GM19193 (cell line): Measurements from ENCODE around the gene B4GALT5.

Experiments used
- POLR2A ChIP-seq: IDR thresholded peaks from 4 replicates; pipeline ENCODE4 v1.6.1; 2011; ENCODE audit not compliant: insufficient read depth, insufficient read length; ENCODE audit errors: extremely low read depth

B4GALT5 gene

DNA sequence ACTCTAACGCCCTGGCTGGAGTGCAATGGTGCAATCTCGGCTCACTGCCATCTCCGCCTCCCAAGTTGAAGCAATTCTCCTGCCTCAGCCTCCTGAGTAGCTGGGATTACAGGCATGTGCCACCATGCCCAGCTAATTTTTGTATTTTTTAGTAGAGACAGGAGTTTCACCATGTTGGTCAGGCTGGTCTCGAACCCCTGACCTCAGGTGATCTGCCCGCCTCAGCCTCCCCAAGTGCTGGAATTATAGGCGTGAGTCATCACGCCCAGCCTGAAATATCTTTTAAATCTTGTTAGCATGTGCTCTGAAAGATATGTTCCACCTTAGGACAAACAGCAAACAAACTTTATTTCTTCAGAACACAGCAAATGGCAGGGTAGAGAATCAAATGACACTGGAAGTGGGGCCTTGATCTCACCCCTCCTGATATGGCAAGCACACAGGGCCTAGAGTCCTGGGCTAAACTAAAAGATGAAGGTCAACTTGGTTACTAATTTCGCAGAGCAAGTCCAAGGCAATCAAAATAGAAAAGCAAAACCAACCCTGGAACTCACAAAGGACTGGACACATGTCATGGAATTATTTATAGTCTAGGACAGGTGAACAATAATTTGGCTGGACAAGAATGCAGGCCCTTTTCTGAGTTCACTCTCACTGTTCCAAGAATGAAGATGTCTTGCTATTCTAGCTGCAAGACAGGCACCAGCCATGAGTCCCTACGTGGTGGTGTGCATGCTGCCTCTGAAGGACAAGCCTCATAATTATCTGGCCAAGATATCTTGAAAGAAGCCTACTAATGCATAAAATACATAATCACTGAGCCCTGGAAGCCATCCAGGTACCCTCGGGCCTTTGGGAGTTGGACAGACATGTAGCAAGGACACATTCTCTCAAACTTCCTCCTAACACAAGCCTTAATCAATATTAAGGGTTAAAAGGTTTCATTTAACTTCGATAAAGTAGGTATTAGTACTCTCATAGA is 35.6 kb downstream of the B4GALT5 start:
- no peak for TF ChIP-seq POLR2A

GRCh38 chr20:49676581-49677291 is 36.9 kb downstream of the B4GALT5 start:
- peak; percentile 16 for TF ChIP-seq POLR2A

- no peak for TF ChIP-seq POLR2A
Measured at GRCh38 chr20:49675368-49676151, 38.1 kb downstream of the B4GALT5 start.

DNA sequence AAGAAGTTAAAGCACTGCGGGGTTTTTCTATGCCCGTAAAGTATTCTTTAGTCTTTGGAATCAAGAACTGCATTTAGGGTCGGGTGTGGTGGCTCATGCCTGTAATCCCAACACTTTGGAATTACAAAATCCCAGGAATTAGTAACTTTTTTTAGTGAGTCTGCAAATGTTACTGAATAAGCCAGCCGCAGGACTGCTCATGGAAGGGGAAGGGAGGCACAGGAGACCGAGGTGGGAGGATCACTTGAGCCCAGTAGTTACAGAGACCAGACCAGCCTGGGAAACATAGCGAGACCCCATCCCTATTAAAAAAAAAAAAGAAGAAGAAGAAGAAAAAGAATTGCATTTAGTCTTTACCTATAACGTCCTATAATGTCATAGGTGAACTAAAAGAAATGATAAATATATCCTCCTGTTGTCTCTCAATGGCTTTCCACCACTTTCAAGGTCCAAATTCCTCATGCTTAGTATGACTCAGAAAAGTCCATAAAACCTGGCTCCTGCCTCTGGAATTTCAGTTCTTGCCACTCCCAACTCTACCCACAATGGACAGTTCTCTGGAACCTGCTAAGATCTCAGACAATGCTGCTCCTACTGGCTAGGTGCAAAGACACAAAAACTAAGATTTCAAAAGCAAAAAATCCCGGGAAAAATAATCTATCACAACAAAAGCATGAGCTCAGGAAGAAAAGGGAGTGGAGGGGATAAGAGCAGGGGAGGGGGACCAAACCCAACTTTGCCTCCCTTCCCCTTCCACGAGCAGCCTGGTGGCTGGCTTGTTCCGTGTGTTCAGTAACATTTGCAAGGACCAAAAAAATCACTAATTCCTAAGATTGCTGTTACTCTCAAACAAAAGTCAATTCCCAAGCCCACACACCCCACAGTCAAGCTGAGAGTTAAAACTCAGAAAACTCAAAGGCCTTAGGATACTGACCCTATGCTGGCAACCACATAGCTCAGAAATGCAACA is 39.0 kb downstream of the B4GALT5 start:
- TF ChIP-seq POLR2A, result no peak

DNA sequence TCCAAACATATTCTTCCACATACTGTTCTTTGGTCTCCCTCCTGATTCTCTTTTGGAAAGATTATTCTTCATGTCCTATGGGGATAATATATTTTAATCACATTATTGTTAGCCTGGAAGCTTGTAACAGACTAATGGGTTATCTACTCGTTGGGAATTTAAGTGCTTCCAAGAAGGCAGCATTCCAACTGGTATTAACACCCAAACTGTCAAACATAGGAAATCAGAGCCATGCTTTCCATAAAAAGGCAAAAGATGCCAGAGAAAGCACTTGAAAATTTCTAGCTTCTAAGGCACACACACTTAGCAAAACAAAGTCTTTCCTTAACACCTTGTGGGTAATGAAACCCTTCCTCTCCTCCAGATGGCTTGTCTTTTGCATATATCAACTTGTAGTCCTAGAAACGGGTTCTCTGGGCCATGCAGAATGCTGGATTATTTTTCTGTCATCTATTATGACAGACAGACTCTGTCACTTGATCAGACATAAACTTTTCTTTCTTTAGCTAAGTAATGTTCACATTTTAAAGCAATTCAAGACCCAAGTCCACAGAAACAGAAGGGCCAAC is 41.5 kb downstream of the B4GALT5 start:
- no peak for TF ChIP-seq POLR2A

- TF ChIP-seq POLR2A, result no peak
Measured at GRCh38 chr20:49671433-49671832, 42.2 kb downstream of the B4GALT5 start.

GRCh38 chr20:49669601-49670189 is 44.0 kb downstream of the B4GALT5 start:
- TF ChIP-seq POLR2A, result no peak

GRCh38 chr20:49668181-49668877 is 45.3 kb downstream of the B4GALT5 start:
- peak; percentile 58 for TF ChIP-seq POLR2A

GRCh38 chr20:49666911-49667310 is 46.8 kb downstream of the B4GALT5 start:
- TF ChIP-seq POLR2A, result no peak

- TF ChIP-seq POLR2A, result no peak
Measured at GRCh38 chr20:49665796-49666195, 47.9 kb downstream of the B4GALT5 start.

GRCh38 chr20:49664612-49665313 is 48.9 kb downstream of the B4GALT5 start:
- no peak for TF ChIP-seq POLR2A

DNA sequence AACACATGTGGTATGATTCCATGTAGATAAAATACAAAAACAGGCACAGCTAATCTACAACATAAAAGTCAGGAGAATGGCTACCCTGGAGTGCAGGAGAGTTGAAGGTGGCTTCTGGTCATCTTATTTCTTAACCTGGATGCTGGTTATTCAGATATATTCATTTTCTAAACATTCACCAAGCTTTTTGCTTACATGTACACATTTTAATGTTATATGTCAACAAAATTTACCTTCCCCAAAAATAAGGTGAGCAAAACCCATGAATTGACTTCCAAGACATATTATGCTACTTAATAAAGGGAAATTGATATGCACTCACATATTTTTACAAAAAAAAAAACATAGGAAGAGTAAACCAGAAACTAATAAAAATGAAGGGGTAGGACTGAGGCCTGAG is 50.6 kb downstream of the B4GALT5 start:
- TF ChIP-seq POLR2A, result no peak

GRCh38 chr20:49661560-49662329 is 51.9 kb downstream of the B4GALT5 start:
- TF ChIP-seq POLR2A, result no peak
